ENCODE results near the gene DAO.
"Not testable (repeated sequence)": the region's sequence is repeated elsewhere in the genome, so short reads cannot be mapped to it uniquely, and the experiment has no call there.

Gene DAO

DNA sequence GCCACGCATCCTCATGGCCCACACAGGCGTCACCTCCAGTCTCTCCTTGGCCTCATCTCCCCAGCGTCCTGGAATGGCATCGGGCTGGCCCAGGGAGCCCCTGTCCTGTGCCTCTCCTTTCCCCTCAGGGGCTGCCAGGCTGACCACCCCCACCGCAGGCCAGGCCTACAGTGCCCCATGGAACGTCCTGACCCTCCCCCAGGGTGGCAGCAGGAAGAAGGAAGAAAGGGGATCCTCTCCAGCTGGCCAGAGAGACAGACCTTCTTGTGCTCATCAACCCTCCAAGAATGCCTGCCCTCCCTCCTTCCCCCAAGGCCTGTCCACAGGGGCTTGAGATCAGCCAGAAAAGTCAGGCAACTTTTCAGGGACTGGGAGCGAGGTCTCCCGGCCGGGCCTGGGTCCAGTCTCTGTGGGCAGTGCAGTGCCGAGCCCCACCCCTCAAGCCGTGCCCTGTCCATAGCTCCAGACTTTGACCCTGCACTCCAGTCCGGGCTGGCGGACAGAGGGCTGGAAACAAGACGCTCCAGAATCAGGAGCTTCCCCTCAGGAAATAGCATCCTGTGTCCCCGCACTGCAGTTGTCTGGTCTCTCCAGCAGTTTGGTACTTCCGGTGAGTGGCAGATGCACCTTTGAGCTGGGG lies at the start of gene DAO:
Gene DAO, plus strand, starts transcription at position 478 of the 640 bp plus-strand sequence. CDS start 4,915 bp downstream, outside the sequence.
- DNase-seq: no peak

DNA sequence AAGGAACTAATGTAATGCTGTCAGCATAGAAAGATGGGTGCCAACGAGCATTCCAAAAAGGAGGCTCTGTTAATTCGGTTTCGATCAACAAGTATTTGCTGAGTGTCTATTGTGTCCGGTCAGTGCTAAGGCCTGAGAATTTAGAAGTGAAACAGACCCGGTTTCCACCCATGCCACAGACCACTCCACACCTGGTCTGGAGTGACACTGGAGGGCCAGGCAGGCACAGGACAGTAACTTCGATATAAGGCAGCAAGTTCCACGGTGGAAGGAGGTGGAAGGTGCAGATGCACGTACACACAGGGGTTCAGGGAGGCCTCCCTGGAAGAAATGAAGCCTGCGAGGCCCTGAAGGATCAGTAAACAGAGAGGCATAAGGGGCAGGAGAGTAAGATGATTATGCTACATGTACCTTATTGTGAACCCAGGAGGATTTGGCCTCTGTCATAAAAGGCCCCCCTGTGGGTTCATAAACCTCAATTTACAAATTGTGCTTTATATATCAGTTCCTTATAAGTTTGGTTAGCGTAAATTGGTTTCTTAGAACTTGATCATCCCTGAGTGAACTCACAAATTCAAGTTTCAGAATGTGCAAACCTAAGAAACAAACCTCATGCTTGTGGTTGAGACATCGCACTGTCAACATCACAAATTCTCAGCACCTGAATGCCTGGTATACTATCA lies 48.4 kb upstream of the DAO start:
- DNase-seq: no peak

- DNase-seq: no peak
Measured at GRCh38 chr12:108832208-108832607, 47.7 kb upstream of the DAO start.

GRCh38 chr12:108832730-108833354 lies 47.0 kb upstream of the DAO start:
- DNase-seq: no peak

DNA sequence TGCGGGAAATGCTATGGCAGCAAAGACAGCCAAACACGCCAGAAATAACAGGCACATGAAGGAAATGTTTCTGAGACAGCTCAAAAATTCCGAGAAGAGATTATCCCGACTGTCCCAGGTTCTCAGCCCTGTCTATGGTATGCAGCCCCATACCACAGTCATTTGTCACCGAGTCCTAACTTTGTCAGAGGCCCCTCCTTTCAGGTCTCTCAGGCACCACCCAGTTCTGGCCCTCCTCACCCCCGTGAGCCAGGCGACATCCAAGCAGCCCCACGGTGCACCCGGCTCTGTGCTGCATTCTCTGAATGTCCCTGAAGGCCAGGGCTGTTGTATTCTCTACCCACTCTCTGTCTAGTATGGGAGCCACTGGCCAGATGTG lies 46.5 kb upstream of the DAO start:
- no peak for DNase-seq

GRCh38 chr12:108833757-108834472 lies 46.0 kb upstream of the DAO start:
- DNase-seq: no peak

DNA sequence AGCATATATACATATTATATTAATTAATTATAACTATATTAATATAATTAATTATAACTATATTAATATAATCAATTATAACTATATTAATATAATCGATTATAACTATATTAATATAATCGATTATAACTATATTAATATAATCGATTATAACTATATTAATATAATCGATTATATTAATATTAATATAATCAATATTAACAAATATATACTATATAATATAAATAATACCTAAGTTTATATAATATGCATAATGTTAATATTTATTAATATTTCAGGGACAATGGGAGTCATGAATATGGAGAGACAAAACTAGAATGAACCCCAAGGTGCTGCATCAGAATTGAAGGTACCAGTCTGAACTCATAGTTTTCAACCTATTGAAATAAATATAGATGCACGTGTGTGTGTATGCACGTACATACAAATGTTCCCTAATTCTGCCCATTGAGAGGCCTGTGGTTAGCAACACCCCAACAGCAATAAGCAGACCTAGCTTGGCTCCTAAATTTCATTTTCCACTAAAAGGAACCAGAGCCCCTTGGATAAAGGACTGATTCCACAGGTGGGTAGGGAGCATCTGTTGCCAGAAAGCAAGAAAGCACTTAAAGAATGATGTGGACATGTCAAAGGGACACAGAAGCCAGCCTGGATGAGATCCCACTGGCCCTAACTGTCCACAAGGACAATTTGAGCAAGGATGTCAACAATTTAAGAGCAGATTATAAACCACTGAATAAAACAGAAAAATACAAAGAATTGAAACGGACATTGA lies 43.8 kb upstream of the DAO start:
- DNase-seq: no peak

GRCh38 chr12:108837239-108837638 lies 42.7 kb upstream of the DAO start:
- DNase-seq: no peak

DNA sequence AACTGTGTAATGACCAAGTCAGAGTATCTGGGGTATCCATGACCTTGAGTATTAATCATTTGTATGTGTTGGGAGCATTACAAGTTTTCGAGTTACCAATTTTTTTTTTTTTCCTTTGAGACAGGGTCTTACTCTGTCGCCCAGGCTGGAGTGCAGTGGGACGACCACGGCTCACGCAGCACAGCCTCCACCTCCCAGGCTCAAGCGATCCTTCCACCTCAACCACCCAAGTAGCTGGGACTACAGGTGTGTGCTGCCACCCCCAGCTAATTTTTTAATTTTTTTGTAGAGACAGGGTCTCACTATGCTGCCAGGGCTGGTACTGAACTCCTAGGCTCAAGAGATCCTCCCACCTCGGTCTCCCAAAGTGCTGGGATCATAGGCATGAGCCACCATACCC lies 42.2 kb upstream of the DAO start:
- no peak for DNase-seq

- DNase-seq: peak; percentile 49 to 67
Measured at GRCh38 chr12:108838194-108839017, 41.5 kb upstream of the DAO start.

- no peak for DNase-seq
Measured at GRCh38 chr12:108839018-108839889, 40.6 kb upstream of the DAO start.

GRCh38 chr12:108839890-108840230 lies 40.0 kb upstream of the DAO start:
- no peak for DNase-seq

- DNase-seq: no peak
Measured at GRCh38 chr12:108840605-108841332, 39.1 kb upstream of the DAO start.

DNA sequence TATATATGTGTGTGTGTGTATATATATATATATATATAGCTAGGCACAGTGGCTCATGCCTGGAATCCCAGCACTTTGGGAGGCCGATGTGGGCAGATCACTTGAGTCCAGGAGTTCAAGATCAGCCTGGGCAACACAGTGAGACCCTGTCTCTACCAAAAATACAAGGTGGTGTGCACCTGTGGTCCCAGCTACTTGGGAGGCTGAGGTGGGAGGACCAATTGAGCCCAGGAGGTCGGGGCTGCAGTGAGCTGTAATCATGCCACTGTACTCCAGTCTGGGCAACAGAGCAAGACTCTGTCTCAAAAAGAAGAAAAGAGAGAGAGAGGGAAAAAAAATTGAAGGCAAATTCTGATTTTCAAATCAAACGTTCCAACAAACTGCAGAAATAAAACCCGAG lies 38.1 kb upstream of the DAO start:
- not testable (repeated sequence) for DNase-seq

GRCh38 chr12:108842361-108842760 lies 37.5 kb upstream of the DAO start:
- DNase-seq: no peak

- no peak for DNase-seq
Measured at GRCh38 chr12:108843187-108843586, 36.7 kb upstream of the DAO start.

DNA sequence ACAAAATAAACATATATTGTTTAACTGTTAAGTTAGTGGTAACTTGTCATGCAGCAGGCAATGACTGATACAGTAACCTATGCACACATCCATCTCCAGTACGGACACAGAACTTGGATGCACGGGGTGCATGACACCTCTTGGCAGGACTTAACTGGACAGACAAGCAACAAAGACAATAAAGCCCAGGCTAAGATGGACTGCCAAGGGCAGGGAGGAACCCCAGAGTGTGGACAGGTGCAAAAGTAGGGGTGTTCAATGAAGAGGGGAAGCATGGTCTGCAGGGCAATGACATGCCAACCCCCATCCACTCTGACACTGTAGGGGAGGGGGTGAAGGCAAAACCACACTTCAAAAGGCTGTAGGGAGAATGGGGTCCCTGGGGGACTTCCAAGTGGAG lies 34.2 kb upstream of the DAO start:
- no peak for DNase-seq

DNA sequence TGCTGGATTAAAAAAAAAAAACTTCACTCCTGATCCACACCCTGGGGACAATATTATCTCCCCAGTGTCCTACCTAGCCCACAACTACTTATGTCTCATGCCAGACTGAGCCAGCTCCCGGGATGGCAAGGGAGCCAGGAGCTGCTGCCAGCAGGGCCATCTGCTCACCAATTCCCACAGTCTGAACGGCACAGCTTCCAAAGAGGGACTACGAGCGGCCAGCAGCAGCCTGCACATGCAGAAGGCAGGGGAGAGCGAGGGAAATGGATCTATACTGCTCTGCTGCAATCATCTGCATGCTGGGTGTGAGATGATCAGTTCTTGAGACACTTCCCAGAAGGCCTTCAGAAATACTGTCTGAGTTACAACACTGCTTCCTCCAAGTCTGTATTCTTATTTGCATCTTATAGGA lies 33.6 kb upstream of the DAO start:
- DNase-seq: no peak

DNA sequence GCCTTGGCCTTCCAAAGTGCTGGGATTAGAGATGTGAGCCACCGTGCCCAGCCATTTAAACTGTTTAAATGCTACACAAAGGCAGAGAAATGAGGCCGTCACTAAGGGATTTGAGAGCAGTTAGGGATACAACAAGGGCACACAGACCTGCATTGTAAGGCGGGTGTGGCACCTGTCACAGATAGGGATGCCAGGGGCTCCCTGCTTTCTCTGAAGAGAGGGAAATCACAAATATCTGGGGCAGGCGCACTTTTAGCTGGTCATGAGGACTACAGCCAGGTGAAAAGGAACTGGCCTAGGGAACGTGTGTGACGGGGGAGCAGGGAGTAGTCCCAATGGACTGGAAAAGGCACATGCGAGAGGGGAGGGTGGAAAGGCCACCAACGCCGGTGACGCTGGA lies 32.2 kb upstream of the DAO start:
- no peak for DNase-seq

DNA sequence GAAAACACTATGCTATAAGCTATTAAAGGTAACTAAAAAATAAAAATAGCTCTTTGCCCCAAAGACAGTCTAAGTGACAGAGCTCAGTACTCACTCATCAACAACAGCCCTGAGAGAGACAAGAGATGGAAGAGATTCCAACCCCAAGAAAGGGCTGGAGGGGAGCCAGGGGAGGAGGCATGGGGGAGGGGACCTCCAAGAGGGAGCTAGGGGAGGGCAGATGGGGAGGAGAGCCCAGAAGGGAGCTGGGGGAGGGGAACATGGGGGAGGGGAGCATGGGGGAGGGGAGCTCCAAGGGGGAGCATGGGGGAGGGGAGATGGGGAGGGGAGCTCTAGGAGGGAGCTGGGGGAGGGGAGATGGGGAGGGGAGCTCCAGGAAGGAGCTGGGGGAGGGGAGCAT lies 30.2 kb upstream of the DAO start:
- no peak for DNase-seq
